Measurements from ENCODE around the gene SH3RF1. TPM values are rescaled to one million over a fixed set of nuclear protein-coding genes. Genes with fewer than 3 reads are reported as not detected.

Gene SH3RF1
- total and polyA plus RNA-seq, 4 donors = 1.8 to 7.9 (median 3.5) TPM

GRCh38 chr4:169210504-169211118, 60.1 kb downstream of the SH3RF1 start:
- no peak for TF ChIP-seq YY1 (IDR thresholded peaks at IDR 0.05)
- no peak overlapping the region for H3K27ac ChIP-seq (ENCODE audit: low read depth in 1 of 2, low read length in 2 of 2)
- H3K4me1 ChIP-seq (ENCODE audit: control insufficient read depth in 4 of 4, insufficient read depth in 4 of 4, low read length in 3 of 4) = peaks cover 0 to 2% (median 0%) of the 10 kb centered on the region in 4 donors
- no peak overlapping the region for H3K4me3 ChIP-seq (ENCODE audit: low read depth in 1 of 3, low read length in 3 of 3)
- H3K9ac ChIP-seq (ENCODE audit: low read depth in 1 of 2, low read length in 2 of 2) = no peak overlapping the region
- peaks cover 0 to 2% (median 0%) of the 10 kb centered on the region in 4 donors for H3K36me3 ChIP-seq (ENCODE audit: control insufficient read depth in 4 of 4, insufficient read depth in 3 of 4, low read depth in 1 of 4, low read length in 3 of 4)
- 92% methylated on average over 3 of the region's 3 CpGs for WGBS
- H3K27me3 ChIP-seq (ENCODE audit: control insufficient read depth in 4 of 4, insufficient read depth in 4 of 4, low read length in 3 of 4) = no peaks in the 10 kb centered on the region
- no peak for DNase-seq (ENCODE audit: low spot score)
- no peaks in the 10 kb centered on the region for H3K9me3 ChIP-seq (ENCODE audit: control insufficient read depth in 4 of 4, low read length in 3 of 4)

- TF ChIP-seq FOXA1 (IDR thresholded peaks at IDR 0.05) = no peak
- no peak for TF ChIP-seq EGR1 (IDR thresholded peaks at IDR 0.05; ENCODE audit: low read depth in 2 of 2)
- TF ChIP-seq CTCF (IDR thresholded peaks at IDR 0.05; ENCODE audit: low read depth, low read length, missing input control) = no peak
- TF ChIP-seq HNF4G (IDR thresholded peaks at IDR 0.05) = no peak
- no peak for TF ChIP-seq RXRA (IDR thresholded peaks at IDR 0.05)
- no peak for TF ChIP-seq ATF3 (IDR thresholded peaks at IDR 0.05)
- no peak for TF ChIP-seq ZBTB33 (IDR thresholded peaks at IDR 0.05)
- TF ChIP-seq REST (IDR thresholded peaks at IDR 0.05) = no peak
- no peak for TF ChIP-seq FOXA2 (IDR thresholded peaks at IDR 0.05)
- no peak for TF ChIP-seq SP1 (IDR thresholded peaks at IDR 0.05)
- no peak for TF ChIP-seq JUND (IDR thresholded peaks at IDR 0.05)
- no peak for TF ChIP-seq MAX (IDR thresholded peaks at IDR 0.05)
- no peak for TF ChIP-seq HNF4A (conservative IDR thresholded peaks at IDR 0.05)
- no peak for TF ChIP-seq TAF1 (conservative IDR thresholded peaks at IDR 0.05)
- no peak for TF ChIP-seq GABPA (IDR thresholded peaks at IDR 0.05 in 1 of 2, conservative IDR thresholded peaks at IDR 0.05 in 1 of 2)
- no peak for TF ChIP-seq NR2F2 (IDR thresholded peaks at IDR 0.05)
- no peak for TF ChIP-seq YY1 (IDR thresholded peaks at IDR 0.05)
- no peak for TF ChIP-seq RAD21 (IDR thresholded peaks at IDR 0.05)
- Histone ChIP-seq H3K4me1 (ENCODE audit: control insufficient read depth in 4 of 4, insufficient read depth in 4 of 4, low read length in 3 of 4) (peaks cover 0 to 4% (median 0%) of the 10 kb centered on the region in 4 donors), H3K9ac (ENCODE audit: low read depth in 1 of 2, low read length in 2 of 2) (no peak overlapping the region), H3K4me3 (ENCODE audit: low read depth in 1 of 3, low read length in 3 of 3) (no peak overlapping the region), H3K9me3 (ENCODE audit: control insufficient read depth in 4 of 4, low read length in 3 of 4) (no peaks in the 10 kb centered on the region), H3K27ac (ENCODE audit: low read depth in 1 of 2, low read length in 2 of 2) (no peak overlapping the region), H3K27me3 (ENCODE audit: control insufficient read depth in 4 of 4, insufficient read depth in 4 of 4, low read length in 3 of 4) (no peaks in the 10 kb centered on the region), H3K36me3 (ENCODE audit: control insufficient read depth in 4 of 4, insufficient read depth in 3 of 4, low read depth in 1 of 4, low read length in 3 of 4) (peaks cover 0 to 2% (median 0%) of the 10 kb centered on the region in 4 donors)
- no peak for DNase-seq (ENCODE audit: low spot score)
- 75% methylated on average over 5 of the region's 5 CpGs for WGBS
Observed at GRCh38 chr4:169209388-169209883, 61.3 kb downstream of the SH3RF1 start.

All from liver (tissue), 9 donors.